ENCODE measurements around the gene OLFML2B. TPM values are rescaled to one million over a fixed set of nuclear protein-coding genes. Genes with fewer than 3 reads are reported as not detected.

OLFML2B gene
- total and polyA plus RNA-seq, 2 donors (not counting 1 experiment from before 2014, with no cell fraction given): 5.1 to 7.2 TPM

- H3K9ac ChIP-seq (ENCODE audit: insufficient read depth, low read length): no peak overlapping the region
- H3K36me3 ChIP-seq (ENCODE audit: control insufficient read depth, insufficient read depth, low read length): no peaks in the 10 kb centered on the region
- no peak overlapping the region for H2AFZ ChIP-seq (ENCODE audit: low read length)
- no peaks in the 10 kb centered on the region for H3K79me2 ChIP-seq (ENCODE audit: control insufficient read depth, insufficient read depth, low read length)
- no peak overlapping the region for H3K4me2 ChIP-seq (ENCODE audit: extremely low read depth, insufficient read depth, low read length)
- H4K20me1 ChIP-seq (ENCODE audit: control insufficient read depth, extremely low read depth, insufficient read depth, low read length): no peaks in the 10 kb centered on the region
- no peaks in the 10 kb centered on the region for H3K4me1 ChIP-seq (ENCODE audit: control insufficient read depth, extremely low read depth, insufficient read depth, low read length)
- H3K27me3 ChIP-seq (ENCODE audit: control insufficient read depth, insufficient read depth, low read length): no peaks in the 10 kb centered on the region
- no peaks in the 10 kb centered on the region for H3K9me3 ChIP-seq (ENCODE audit: control insufficient read depth, insufficient read depth, low read depth, low read length)
- no peak overlapping the region for H3K4me3 ChIP-seq (replicated peaks in 1 of 4; ENCODE audit: control extremely low read depth in 1 of 4, insufficient read depth in 1 of 4, low read depth in 3 of 4, low read length in 4 of 4)
- TF ChIP-seq, protein P1, sequence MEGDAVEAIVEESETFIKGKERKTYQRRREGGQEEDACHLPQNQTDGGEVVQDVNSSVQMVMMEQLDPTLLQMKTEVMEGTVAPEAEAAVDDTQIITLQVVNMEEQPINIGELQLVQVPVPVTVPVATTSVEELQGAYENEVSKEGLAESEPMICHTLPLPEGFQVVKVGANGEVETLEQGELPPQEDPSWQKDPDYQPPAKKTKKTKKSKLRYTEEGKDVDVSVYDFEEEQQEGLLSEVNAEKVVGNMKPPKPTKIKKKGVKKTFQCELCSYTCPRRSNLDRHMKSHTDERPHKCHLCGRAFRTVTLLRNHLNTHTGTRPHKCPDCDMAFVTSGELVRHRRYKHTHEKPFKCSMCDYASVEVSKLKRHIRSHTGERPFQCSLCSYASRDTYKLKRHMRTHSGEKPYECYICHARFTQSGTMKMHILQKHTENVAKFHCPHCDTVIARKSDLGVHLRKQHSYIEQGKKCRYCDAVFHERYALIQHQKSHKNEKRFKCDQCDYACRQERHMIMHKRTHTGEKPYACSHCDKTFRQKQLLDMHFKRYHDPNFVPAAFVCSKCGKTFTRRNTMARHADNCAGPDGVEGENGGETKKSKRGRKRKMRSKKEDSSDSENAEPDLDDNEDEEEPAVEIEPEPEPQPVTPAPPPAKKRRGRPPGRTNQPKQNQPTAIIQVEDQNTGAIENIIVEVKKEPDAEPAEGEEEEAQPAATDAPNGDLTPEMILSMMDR (conservative IDR thresholded peaks at IDR 0.05 in 1 of 2, IDR thresholded peaks at IDR 0.05 in 1 of 2; ENCODE audit: low read depth in 1 of 2, low read length in 2 of 2): no peak
- TF ChIP-seq EZH2 (IDR thresholded peaks at IDR 0.05; ENCODE audit: low read length, missing control alignments): no peak
- DNase-seq (ENCODE audit: low read depth in 2 of 2): no peak
- H3K27ac ChIP-seq (ENCODE audit: insufficient read depth, low read length): no peak overlapping the region
Measured at GRCh38 chr1:162009501-162010174, 14.0 kb downstream of the OLFML2B start.

DNA sequence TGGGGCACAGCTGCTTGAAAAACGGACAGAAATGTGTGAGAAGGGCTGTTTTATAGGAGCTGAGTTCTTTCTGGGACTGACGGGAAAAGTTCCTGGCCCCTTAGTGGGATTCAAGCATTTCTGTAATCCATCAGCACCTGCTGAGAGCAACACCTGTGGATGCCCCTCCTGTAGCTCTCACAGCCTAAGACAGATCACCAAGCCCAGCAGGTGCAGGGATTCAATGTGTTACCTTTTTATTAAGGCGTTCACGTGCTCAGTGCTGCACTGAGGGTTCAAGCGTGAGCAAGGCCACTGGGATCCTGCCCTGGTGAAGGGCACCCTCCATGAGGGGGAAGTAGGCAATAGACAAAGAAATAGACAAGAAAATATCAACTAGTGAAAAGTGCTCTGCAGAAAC is 14.9 kb downstream of the OLFML2B start:
- no peak overlapping the region for H3K4me3 ChIP-seq (replicated peaks in 1 of 4; ENCODE audit: control extremely low read depth in 1 of 4, insufficient read depth in 1 of 4, low read depth in 3 of 4, low read length in 4 of 4)

GRCh38 chr1:162007466-162007865 is 16.2 kb downstream of the OLFML2B start:
- H3K27ac ChIP-seq (ENCODE audit: insufficient read depth, low read length): no peak overlapping the region
- H2AFZ ChIP-seq (ENCODE audit: low read length): no peak overlapping the region
- H3K9me3 ChIP-seq (ENCODE audit: control insufficient read depth, insufficient read depth, low read depth, low read length): no peaks in the 10 kb centered on the region
- H3K4me2 ChIP-seq (ENCODE audit: extremely low read depth, insufficient read depth, low read length): no peak overlapping the region
- H4K20me1 ChIP-seq (ENCODE audit: control insufficient read depth, extremely low read depth, insufficient read depth, low read length): no peaks in the 10 kb centered on the region
- no peaks in the 10 kb centered on the region for H3K36me3 ChIP-seq (ENCODE audit: control insufficient read depth, insufficient read depth, low read length)
- H3K79me2 ChIP-seq (ENCODE audit: control insufficient read depth, insufficient read depth, low read length): no peaks in the 10 kb centered on the region
- no peak overlapping the region for H3K9ac ChIP-seq (ENCODE audit: insufficient read depth, low read length)
- no peak for DNase-seq (ENCODE audit: low read depth in 2 of 2)
- no peak overlapping the region for H3K4me3 ChIP-seq (replicated peaks in 1 of 4; ENCODE audit: control extremely low read depth in 1 of 4, insufficient read depth in 1 of 4, low read depth in 3 of 4, low read length in 4 of 4)
- H3K4me1 ChIP-seq (ENCODE audit: control insufficient read depth, extremely low read depth, insufficient read depth, low read length): peaks cover 3% of the 10 kb centered on the region
- TF ChIP-seq EZH2 (IDR thresholded peaks at IDR 0.05; ENCODE audit: low read length, missing control alignments): no peak
- TF ChIP-seq, protein P1 (conservative IDR thresholded peaks at IDR 0.05 in 1 of 2, IDR thresholded peaks at IDR 0.05 in 1 of 2; ENCODE audit: low read depth in 1 of 2, low read length in 2 of 2): no peak
- H3K27me3 ChIP-seq (ENCODE audit: control insufficient read depth, insufficient read depth, low read length): no peaks in the 10 kb centered on the region

More for the DNA sequence above, 14.9 kb downstream of the OLFML2B start:
- no peak overlapping the region for H3K4me2 ChIP-seq (ENCODE audit: extremely low read depth, insufficient read depth, low read length)
- no peak overlapping the region for H2AFZ ChIP-seq (ENCODE audit: low read length)
- peaks cover under 1% of the 10 kb centered on the region for H3K4me1 ChIP-seq (ENCODE audit: control insufficient read depth, extremely low read depth, insufficient read depth, low read length)
- H4K20me1 ChIP-seq (ENCODE audit: control insufficient read depth, extremely low read depth, insufficient read depth, low read length): no peaks in the 10 kb centered on the region
- no peak overlapping the region for H3K9ac ChIP-seq (ENCODE audit: insufficient read depth, low read length)
- TF ChIP-seq EZH2 (IDR thresholded peaks at IDR 0.05; ENCODE audit: low read length, missing control alignments): no peak
- TF ChIP-seq, protein P1 (conservative IDR thresholded peaks at IDR 0.05 in 1 of 2, IDR thresholded peaks at IDR 0.05 in 1 of 2; ENCODE audit: low read depth in 1 of 2, low read length in 2 of 2): no peak
- DNase-seq (ENCODE audit: low read depth in 2 of 2): no peak
- no peaks in the 10 kb centered on the region for H3K9me3 ChIP-seq (ENCODE audit: control insufficient read depth, insufficient read depth, low read depth, low read length)
- H3K27ac ChIP-seq (ENCODE audit: insufficient read depth, low read length): no peak overlapping the region
- no peaks in the 10 kb centered on the region for H3K36me3 ChIP-seq (ENCODE audit: control insufficient read depth, insufficient read depth, low read length)
- no peaks in the 10 kb centered on the region for H3K27me3 ChIP-seq (ENCODE audit: control insufficient read depth, insufficient read depth, low read length)
- no peaks in the 10 kb centered on the region for H3K79me2 ChIP-seq (ENCODE audit: control insufficient read depth, insufficient read depth, low read length)
